Vagina (tissue), 2 donors: ENCODE measurements around the gene MEDAG.

Experiments used
- POLR2A ChIP-seq, 2 donors: fragments of 450-650 bp; IDR thresholded peaks; one replicate each; pipeline ENCODE4 v1.6.1; 2017; ENCODE audit warnings: antibody characterized with exemption in 2 of 2, mild to moderate bottlenecking in 2 of 2, moderate library complexity in 2 of 2
- TF ChIP-seq, protein P1 (sequence below), 3 experiments: fragments of 450-650 bp in 2 of 3; fragments of 200-600 bp in 1 of 3; sonication (generic) in 1 of 3; IDR thresholded peaks; one replicate each; pipeline ENCODE4 v1.5.1; 2017 to 2019; ENCODE audit warnings: antibody characterized with exemption in 3 of 3, mild to moderate bottlenecking in 2 of 3, moderate library complexity in 2 of 3

DNA sequence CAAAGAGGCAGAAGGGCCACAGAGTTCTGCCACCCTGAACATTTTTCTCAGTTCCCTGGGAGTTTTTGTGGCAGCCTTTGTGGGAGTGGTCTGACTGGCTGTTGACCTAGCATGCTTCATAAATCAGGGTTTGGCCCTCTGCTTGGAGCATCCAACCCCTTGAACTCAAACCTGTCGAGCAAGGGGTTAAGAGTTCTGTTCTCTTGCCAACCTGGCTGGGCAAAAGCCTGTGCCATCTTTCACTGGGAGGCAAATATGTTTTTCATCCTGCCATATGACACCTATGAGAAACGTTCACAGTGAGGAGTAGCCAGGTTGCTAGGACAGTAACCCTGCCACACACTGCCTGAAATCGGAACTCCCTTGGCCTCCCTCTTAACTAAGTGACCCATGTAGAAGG, 18.6 kb downstream of the MEDAG start:
- TF ChIP-seq, protein P1, sequence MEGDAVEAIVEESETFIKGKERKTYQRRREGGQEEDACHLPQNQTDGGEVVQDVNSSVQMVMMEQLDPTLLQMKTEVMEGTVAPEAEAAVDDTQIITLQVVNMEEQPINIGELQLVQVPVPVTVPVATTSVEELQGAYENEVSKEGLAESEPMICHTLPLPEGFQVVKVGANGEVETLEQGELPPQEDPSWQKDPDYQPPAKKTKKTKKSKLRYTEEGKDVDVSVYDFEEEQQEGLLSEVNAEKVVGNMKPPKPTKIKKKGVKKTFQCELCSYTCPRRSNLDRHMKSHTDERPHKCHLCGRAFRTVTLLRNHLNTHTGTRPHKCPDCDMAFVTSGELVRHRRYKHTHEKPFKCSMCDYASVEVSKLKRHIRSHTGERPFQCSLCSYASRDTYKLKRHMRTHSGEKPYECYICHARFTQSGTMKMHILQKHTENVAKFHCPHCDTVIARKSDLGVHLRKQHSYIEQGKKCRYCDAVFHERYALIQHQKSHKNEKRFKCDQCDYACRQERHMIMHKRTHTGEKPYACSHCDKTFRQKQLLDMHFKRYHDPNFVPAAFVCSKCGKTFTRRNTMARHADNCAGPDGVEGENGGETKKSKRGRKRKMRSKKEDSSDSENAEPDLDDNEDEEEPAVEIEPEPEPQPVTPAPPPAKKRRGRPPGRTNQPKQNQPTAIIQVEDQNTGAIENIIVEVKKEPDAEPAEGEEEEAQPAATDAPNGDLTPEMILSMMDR (IDR thresholded peaks at IDR 0.05) = no peak
- TF ChIP-seq POLR2A (IDR thresholded peaks at IDR 0.05) = no peak
